Fibroblast of skin of right biceps (primary cell): Measurements from ENCODE around the gene HIP1R.
A peak's percentile ranks its signal among the peaks of the same experiment; 100 is the strongest.
"Not testable (repeated sequence)": the region's sequence is repeated elsewhere in the genome, so short reads cannot be mapped to it uniquely, and the experiment has no call there.

ENCODE experiments used
- DNase-seq: peaks from one replicate; pipeline ENCODE4 v3.0.0-alpha.2; 2013

The HIP1R gene

GRCh38 chr12:122876731-122877130 lies 41.5 kb downstream of the HIP1R start:
- DNase-seq, result no peak

- no peak for DNase-seq
These were observed 43.7 kb downstream of the HIP1R start for GRCh38 chr12:122878780-122879612.

GRCh38 chr12:122880155-122880667 lies 45.0 kb downstream of the HIP1R start:
- peak; percentile 52 for DNase-seq

GRCh38 chr12:122880668-122881067 lies 45.4 kb downstream of the HIP1R start:
- peak; percentile 71 for DNase-seq

GRCh38 chr12:122882908-122883558 lies 47.8 kb downstream of the HIP1R start:
- no peak for DNase-seq

GRCh38 chr12:122884091-122884826 lies 49.0 kb downstream of the HIP1R start:
- DNase-seq, result no peak

- no peak for DNase-seq
These were observed 49.6 kb downstream of the HIP1R start for GRCh38 chr12:122884860-122885259.

- no peak for DNase-seq
These were observed 50.9 kb downstream of the HIP1R start for GRCh38 chr12:122886161-122886560.

GRCh38 chr12:122886851-122887818 lies 51.9 kb downstream of the HIP1R start:
- peak; percentile 76 for DNase-seq

GRCh38 chr12:122887819-122888212 lies 52.6 kb downstream of the HIP1R start:
- DNase-seq, result no peak

GRCh38 chr12:122888232-122888752 lies 53.0 kb downstream of the HIP1R start:
- peak; percentile 55 for DNase-seq

- DNase-seq, result no peak
These were observed 54.7 kb downstream of the HIP1R start for GRCh38 chr12:122889761-122890520.

GRCh38 chr12:122891661-122892525 lies 56.6 kb downstream of the HIP1R start:
- DNase-seq, result peak; percentile 65

- DNase-seq, result not testable (repeated sequence)
These were observed 57.5 kb downstream of the HIP1R start for GRCh38 chr12:122892724-122893123.

GRCh38 chr12:122893208-122894153 lies 58.2 kb downstream of the HIP1R start:
- no peak for DNase-seq

GRCh38 chr12:122894193-122895121 lies 59.2 kb downstream of the HIP1R start:
- no peak for DNase-seq

- no peak for DNase-seq
These were observed 60.1 kb downstream of the HIP1R start for GRCh38 chr12:122895320-122895703.
